ENCODE results near the gene CDH23.

Gene CDH23

GRCh38 chr10:71572962-71573361 lies 176.2 kb downstream of the CDH23 start:
- DNase-seq: no peak

GRCh38 chr10:71573562-71574518 lies 177.1 kb downstream of the CDH23 start:
- no peak for DNase-seq

GRCh38 chr10:71575451-71575850 lies 178.7 kb downstream of the CDH23 start:
- no peak for DNase-seq

GRCh38 chr10:71575934-71576801 lies 179.4 kb downstream of the CDH23 start:
- DNase-seq: no peak

- no peak for DNase-seq
Observed at GRCh38 chr10:71576842-71577241, 180.1 kb downstream of the CDH23 start.

GRCh38 chr10:71577345-71577744 lies 180.6 kb downstream of the CDH23 start:
- DNase-seq: no peak

GRCh38 chr10:71578069-71578468 lies 181.3 kb downstream of the CDH23 start:
- DNase-seq: no peak

- no peak for DNase-seq
Observed at GRCh38 chr10:71579668-71580067, 182.9 kb downstream of the CDH23 start.

- no peak for DNase-seq
Observed at GRCh38 chr10:71580415-71580814, 183.7 kb downstream of the CDH23 start.

GRCh38 chr10:71580926-71581325 lies 184.2 kb downstream of the CDH23 start:
- DNase-seq: no peak

- no peak for DNase-seq
Observed at GRCh38 chr10:71581376-71581775, 184.7 kb downstream of the CDH23 start.

GRCh38 chr10:71582019-71582418 lies 185.3 kb downstream of the CDH23 start:
- DNase-seq: no peak

- DNase-seq: no peak
Observed at GRCh38 chr10:71582506-71583475, 186.1 kb downstream of the CDH23 start.

- DNase-seq: no peak
Observed at GRCh38 chr10:71584461-71584860, 187.7 kb downstream of the CDH23 start.

- DNase-seq: no peak
Observed at GRCh38 chr10:71584902-71585563, 188.3 kb downstream of the CDH23 start.

- DNase-seq: no peak
Observed at GRCh38 chr10:71585564-71586290, 189.0 kb downstream of the CDH23 start.

GRCh38 chr10:71587941-71588573 lies 191.3 kb downstream of the CDH23 start:
- no peak for DNase-seq

- no peak for DNase-seq
Observed at GRCh38 chr10:71588685-71589084, 192.0 kb downstream of the CDH23 start.

GRCh38 chr10:71589617-71590551 lies 193.2 kb downstream of the CDH23 start:
- DNase-seq: no peak
